Measurements from ENCODE around the gene VPS37B.

The VPS37B gene

GRCh38 chr12:122866379-122866778 lies 29.5 kb downstream of the VPS37B start:
- no peak for DNase-seq (ENCODE audit: low read depth, low spot score)

GRCh38 chr12:122865268-122866231 lies 30.4 kb downstream of the VPS37B start:
- DNase-seq (ENCODE audit: low read depth, low spot score) = no peak

- DNase-seq (ENCODE audit: low read depth, low spot score) = no peak
Measured at GRCh38 chr12:122864894-122865253, 31.1 kb downstream of the VPS37B start.

GRCh38 chr12:122862872-122863701 lies 32.8 kb downstream of the VPS37B start:
- DNase-seq (ENCODE audit: low read depth, low spot score) = peak; percentile 82

- DNase-seq (ENCODE audit: low read depth, low spot score) = no peak
Measured at GRCh38 chr12:122862110-122862634, 33.8 kb downstream of the VPS37B start.

- DNase-seq (ENCODE audit: low read depth, low spot score) = no peak
Measured at GRCh38 chr12:122861587-122861970, 34.3 kb downstream of the VPS37B start.

- no peak for DNase-seq (ENCODE audit: low read depth, low spot score)
Measured at GRCh38 chr12:122860854-122861586, 34.9 kb downstream of the VPS37B start.

- DNase-seq (ENCODE audit: low read depth, low spot score) = peak; percentile 80
Measured at GRCh38 chr12:122860040-122860853, 35.7 kb downstream of the VPS37B start.

- no peak for DNase-seq (ENCODE audit: low read depth, low spot score)
Measured at GRCh38 chr12:122859303-122860039, 36.5 kb downstream of the VPS37B start.

- DNase-seq (ENCODE audit: low read depth, low spot score) = no peak
Measured at GRCh38 chr12:122858591-122859302, 37.2 kb downstream of the VPS37B start.

- DNase-seq (ENCODE audit: low read depth, low spot score) = no peak
Measured at GRCh38 chr12:122858171-122858570, 37.8 kb downstream of the VPS37B start.

GRCh38 chr12:122856999-122857671 lies 38.8 kb downstream of the VPS37B start:
- DNase-seq (ENCODE audit: low read depth, low spot score) = no peak

GRCh38 chr12:122855928-122856831 lies 39.7 kb downstream of the VPS37B start:
- DNase-seq (ENCODE audit: low read depth, low spot score) = no peak

GRCh38 chr12:122855071-122855829 lies 40.7 kb downstream of the VPS37B start:
- DNase-seq (ENCODE audit: low read depth, low spot score) = no peak

GRCh38 chr12:122854554-122854953 lies 41.4 kb downstream of the VPS37B start:
- DNase-seq (ENCODE audit: low read depth, low spot score) = no peak

GRCh38 chr12:122853582-122854245 lies 42.2 kb downstream of the VPS37B start:
- no peak for DNase-seq (ENCODE audit: low read depth, low spot score)

Measured in ELF-1 (cell line).